GM20431 (cell line): ENCODE data around the gene TPD52L2.
"Not testable (repeated sequence)": the region's sequence is repeated elsewhere in the genome, so short reads cannot be mapped to it uniquely, and the experiment has no call there.

Source experiments
- in situ Hi-C: fragments of 300-500 bp; cut with MseI, MboI; formaldehyde crosslinking; loops from one replicate; pipeline ENCODE4 v1.15.0; 2020; ENCODE audit warnings: low sequenced_read_pairs; ENCODE audit not compliant: unreplicated experiment

The TPD52L2 gene

DNA sequence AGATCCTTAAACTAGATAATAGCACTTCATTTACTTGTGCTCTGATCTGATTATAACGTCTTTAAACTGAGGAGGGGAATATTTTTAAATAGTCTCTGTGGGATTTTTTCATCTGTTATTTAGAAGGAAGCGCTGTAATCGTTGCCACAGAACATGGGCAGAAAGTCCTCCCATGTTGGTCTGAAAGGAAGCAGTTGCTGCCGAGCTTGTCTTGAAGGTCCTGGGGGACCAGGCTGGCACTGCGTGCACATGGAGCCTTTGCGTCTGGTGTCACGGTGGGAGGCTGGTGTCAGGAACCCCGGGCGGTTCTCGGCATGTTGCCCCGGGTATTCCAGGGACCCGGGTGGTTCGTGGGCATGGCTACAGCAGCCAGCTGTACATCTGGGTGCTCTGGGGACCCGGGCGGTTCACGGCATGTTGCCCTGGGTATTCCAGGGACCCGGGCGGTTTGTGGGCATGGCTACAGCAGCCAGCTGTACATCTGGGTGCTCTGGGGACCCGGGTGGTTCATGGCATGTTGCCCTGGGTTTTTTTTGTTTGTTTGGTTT lies 11.5 kb downstream of the TPD52L2 start:
- in situ Hi-C loops = no loop called here

DNA sequence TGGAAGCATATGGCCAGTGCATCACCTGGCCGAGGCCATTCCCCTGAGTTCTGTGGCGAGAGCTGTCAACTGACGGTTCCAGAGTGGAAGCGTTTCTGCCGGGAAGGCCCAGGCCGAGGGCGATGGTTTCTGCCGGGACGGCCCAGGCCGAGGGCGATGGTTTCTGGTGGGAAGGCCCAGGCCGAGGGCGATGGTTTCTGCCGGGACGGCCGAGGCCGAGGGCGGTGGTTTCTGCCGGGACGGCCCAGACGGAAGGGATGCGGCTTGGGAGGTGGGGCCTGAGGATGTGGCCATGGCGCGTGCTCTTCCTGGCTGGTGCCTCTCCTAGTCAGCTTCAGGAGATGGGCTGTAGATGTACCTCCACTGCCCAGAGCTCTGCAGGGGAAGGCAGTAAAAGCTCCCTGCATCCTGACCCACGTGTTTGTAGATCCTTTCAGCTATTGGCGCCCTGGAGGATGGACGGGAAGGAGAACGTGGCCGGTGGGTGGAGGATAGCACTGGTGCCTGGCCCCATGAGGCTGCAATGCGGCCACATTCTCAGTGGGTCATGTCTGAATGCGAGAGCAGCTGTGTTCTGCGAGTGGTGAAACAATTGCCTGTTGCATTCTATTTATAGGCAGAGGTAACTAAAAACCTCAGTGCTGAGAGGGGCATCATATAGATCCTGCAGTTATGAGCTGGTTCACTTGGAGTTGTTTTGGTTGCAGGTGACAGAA lies 12.8 kb downstream of the TPD52L2 start:
- in situ Hi-C loops = no loop called here

DNA sequence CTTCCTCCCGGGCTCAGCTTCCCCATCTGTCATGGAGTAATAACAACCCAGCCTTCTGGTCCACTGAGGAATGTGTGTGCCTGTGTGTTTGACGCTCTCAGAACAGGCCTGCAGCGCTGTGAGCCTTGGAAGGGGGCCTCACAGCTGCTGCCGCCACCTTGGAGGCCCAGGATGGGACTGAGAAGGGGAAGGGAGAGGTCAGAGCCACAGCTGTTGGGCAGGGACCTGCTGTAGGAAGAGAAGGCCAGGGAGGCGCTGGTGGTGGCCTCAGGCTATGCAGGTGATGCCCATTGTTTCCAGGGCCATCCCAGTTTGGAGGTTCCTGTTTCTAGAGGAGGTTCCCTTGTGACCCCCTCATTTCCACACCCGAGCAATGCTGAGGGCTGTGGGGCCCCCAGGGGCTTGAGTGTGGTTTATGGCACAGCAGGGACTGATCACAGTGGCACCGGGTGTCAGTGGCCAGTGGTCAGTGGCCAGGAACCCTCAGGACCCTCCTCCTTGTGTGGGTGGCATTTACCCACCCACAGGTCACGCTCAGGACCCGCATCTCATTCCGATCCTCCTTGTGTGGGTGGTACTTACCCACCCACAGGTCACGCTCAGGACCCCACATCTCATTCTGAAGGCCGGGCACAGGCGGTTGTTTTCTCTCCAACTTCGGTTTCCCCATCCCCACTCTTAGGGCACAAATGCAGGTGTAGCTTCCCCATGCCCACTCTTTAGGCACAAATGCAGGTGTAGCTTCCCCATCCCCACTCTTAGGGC lies 14.0 kb downstream of the TPD52L2 start:
- in situ Hi-C loops = no loop called here

DNA sequence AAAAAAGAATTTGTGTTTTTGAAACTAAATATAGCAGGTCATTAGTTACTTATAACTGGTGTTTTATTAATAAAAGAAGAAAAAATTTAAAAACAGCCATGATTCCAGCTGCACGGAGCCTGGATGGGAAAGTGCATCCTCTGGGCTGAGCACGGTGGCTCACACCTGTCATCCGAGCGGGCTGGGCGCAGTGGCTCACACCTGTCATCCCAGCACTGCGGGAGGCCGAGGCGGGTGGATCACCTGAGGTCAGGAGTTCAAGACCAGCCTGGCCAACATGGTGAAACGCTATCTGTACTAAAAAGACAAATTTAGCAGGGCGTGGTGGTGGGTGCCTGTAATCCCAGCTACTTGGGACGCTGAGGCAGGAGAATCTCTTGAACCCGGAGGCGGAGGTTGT lies 15.8 kb downstream of the TPD52L2 start:
- in situ Hi-C loops = not testable (repeated sequence)

DNA sequence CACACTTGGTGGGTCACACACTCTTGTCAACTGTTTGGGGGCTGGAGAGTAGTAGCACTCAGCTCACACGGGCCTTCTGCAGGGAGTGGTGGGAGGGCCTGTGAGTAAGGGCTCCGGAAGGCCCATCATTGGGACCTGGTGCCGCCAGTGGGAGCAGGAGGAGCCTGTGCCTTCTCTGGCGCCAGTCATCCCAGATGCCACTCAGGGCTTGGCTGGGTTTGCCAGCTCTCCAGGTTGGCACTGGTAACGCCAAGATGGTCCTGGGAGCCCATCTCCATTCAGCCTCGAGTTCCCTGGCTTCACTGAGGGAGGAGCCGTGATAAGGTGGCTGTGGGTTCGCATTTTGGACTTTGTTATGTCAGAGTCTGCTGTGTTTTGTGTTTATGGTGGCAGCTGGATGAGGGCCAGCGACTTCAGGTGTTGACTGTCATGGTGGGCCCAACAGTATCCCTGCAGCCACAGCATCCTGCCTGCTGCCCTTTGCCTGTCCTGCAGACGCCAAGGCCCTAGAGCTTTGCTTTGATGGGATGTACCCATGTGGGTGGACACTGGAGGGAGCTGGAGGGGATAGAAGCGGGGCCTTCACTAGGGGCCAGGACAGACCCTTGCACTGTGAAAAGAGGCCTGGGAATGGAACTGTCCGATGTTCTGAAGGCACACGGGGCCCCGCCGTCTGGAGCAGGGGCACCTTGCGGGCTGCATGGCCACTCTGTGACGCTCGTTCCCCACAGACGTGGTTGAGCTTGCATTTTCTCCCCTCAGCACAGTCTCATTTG lies 16.6 kb downstream of the TPD52L2 start:
- in situ Hi-C loops = no loop called here

DNA sequence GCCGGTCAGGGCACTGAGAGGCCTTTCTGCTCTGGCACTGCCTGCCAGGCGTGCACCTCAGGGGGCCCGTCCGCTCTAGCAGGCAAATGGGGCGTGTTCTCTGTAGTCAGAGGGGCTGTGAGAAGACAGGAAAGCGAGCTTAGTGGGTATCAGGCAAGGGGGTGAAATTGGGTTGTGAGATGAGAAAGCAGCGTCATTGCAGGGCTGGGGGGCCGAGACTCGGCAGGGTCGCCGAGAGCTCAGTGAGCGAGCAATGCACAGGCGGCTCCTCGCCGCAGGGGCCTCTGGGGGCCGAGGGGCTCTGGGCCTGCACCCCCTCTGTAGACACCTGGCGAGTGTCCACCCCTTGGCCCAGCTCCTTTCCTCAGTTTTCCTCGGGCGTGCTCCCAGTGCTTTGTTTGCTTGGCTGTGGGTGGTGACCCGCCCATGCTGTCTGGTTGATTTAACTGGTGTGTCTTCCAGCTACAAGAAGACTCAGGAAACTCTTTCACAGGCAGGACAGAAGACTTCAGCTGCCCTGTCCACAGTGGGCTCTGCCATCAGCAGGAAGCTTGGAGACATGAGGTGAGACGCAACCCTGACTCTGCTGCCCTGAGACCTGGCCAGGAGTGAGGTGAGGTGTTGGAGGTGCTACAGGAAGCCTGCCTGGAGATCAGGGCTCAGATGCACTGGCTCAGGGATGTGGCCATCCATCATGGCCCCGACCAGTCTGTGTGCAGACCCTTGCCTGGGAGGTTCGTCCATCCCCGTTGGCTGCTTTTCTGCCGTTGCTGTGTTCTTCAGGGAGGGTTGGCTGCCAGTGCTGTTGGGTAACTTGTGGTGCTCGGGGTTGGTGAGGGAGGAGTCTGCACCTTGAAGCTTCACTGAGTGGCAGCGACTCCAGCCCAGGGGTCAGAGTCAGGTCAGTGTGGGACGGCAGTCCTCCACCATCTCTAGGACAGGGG lies 17.5 kb downstream of the TPD52L2 start:
- in situ Hi-C loops = no loop called here

DNA sequence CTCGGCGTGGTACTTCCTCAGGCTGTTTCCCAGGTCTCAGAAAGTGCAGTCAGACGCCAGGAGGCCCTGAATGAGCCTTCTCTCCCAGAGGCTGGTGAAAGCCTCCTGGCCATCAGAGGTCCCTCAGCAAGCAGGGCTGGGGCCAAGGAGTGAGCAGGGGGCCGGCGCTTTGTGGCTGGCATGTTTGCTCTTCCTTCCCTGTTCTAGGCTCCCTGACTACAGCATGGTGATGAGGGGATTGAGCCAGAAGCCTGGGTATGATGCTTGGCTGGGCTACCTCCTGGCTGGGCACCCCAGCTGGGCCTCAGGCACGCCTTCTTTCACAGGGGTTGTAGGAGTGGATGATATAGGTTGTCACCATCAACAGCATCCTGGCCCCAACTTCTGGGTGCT lies 18.1 kb downstream of the TPD52L2 start:
- in situ Hi-C loops = no loop called here

DNA sequence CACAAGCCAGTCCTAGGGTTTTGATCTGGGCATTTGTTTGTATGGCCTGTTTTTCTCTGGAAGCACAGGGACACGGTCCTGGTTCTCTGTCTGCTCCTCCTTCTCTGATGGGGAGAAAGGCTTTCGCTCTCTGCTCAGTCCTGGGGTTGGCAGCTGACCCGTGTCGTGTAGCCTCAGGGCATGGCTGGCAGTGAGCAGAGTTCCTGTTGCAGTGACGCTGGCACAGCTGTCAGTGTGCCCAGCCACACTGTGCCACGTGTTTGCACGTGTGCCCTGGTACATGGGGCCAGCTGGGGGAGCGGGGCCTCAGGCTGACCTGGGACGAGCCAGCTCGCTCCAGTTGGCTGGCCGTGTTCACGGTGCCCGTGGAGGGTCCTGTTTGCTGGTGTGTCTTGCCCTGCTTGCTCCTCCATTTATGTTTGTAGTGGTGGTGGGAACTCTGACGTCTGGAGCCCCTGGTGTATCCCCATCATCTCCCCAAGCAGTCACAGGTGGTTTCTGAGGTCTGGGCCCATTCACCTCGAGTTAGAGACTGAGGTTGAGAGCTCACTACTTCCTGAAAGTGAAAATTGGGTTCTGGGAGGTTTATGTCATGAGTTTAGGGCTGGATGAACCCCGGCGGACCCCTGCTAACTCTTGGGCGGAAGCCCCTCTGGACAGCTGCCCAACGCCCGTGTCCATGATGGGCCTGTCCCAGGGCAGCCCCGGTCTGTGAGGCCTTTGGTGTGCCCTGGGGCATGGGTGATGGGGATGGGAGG lies 19.6 kb downstream of the TPD52L2 start:
- in situ Hi-C loops = no loop called here

DNA sequence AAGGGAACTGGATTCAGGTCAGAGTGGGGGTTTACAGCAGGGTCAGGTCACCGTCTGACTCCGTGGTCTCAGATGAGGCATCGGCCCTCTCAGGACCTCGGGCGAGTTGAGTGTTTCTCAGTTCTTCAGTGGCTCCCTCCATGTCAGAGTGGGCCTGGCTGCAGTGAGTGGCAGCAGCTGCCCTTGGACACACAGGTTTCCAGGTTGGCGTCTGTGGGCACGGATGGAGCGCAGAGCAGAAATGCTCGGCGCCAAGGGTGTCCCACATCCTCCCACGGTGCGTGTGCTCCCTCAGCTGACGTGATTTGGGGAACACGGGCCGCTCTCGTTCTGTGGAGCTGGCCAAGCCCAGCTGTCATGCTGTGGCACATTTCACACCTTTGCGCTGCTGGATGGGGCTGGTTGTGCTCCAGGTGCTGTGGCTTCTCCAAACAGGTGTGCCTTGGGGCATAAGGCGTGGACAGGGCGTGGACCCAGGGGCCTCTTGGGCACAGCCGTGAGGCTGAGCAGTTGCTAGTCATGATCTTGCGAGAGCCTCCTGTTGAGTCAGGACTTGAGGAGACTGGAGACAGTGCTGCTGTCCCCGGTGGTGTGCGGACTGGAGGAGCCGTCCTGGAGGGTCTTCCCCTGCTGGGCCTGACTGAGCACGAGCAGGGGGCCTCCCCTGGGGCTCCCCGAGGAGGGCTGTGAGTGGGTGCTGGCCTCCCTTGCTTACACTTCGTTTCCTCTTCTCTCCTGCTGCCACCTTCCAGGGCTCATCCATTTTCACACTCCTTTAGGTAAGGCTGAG lies 20.4 kb downstream of the TPD52L2 start:
- in situ Hi-C loops = no loop called here

DNA sequence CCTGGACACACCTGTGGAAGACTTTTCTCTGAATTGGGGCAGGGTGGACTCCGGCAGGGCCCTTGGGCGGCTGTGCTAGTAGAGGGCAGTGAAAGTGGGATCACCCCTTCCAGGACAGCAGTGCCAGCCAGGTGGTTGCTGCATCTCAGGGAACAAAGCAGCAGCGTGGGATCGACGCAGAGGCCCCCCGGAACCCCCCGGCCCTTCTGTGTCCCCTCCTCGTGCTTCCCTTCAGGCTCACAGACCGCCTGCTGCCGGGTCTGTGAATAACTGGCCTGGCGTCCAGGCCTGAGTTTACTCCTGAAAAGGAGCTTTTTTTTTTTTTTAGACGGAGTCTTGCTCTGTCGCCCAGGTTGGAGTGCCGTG lies 21.0 kb downstream of the TPD52L2 start:
- in situ Hi-C loops = no loop called here

DNA sequence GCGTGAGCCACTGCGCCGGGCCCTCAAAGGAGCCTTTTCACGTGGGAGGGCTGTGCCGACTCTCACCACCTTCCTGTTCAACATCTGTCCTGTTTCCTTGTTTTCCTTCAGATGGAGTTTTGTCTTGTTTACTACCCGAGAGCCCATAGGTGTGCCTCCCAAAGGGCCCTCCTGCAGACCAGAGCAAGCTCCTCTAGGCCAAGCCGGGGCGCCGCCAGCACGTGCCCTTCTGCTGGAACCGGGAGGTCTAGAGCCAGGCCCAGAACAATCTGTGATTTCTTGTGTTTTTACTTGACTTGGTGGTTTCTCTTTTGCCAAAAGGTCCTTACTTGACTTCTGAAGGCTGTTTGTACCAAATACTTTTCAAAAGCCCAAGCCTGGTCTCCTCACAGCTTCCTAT lies 21.9 kb downstream of the TPD52L2 start:
- in situ Hi-C loops = no loop called here

DNA sequence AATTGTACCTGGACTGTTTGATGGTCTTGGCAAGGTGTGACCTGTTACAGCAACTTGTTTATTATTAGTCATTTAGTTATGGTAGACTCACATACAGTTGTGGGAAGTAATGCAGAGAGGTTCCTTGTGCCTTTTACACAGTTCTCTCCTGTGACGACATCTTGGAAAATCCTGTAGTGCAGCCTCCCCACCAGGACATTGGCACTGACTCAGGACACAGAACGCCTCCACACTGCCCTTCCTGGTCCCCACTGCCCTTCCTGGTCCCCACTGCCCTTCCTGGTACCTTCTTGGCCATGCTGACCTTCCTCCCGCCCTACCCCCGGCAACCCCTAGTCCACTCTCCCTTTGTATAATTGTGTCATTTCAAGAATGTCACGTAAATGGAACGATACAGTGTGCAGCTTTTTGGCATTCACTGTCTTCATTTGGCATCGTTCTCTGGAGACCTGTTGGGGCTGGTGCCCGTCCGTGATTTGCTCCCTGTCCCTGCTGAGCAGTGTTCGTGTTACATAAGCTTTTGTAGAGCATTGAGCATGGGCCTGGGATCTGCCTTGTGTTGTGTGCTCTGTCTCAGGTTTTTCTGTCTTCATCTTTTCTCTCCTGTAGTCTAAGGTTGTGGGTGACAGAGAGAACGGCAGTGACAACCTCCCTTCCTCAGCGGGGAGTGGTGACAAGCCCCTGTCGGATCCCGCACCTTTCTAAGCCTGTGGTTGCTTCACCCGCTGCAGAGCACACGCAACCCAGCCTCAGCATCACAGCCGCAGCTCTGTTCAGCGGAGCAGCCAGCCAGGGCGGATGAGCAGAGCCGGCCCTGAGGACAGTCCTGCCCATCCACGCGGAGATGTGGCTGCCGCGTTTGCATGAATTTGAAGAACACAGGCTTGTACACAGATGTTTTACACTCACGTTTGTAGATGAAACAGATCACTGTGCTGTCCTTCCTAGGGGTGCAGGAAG lies 24.5 kb downstream of the TPD52L2 start:
- in situ Hi-C loops = no loop called here

DNA sequence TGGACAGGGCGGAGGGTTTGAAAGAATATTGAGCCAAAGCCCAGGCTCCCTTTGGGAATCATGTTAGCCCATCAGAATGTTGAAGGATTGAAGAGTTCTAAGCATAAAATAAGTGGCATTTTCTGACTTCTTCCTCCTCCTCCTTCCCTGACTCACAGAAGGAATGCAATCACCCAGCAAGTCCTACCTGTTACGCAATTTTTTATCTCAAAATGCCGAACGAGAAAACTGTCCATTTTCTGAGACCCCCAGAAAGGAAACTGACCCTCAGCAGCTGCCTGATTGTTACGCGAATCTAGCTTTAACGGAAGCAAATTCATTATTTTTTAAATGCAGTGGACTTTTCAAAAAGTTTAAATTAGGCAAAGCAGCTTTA lies 25.1 kb downstream of the TPD52L2 start:
- in situ Hi-C loops = no loop called here

DNA sequence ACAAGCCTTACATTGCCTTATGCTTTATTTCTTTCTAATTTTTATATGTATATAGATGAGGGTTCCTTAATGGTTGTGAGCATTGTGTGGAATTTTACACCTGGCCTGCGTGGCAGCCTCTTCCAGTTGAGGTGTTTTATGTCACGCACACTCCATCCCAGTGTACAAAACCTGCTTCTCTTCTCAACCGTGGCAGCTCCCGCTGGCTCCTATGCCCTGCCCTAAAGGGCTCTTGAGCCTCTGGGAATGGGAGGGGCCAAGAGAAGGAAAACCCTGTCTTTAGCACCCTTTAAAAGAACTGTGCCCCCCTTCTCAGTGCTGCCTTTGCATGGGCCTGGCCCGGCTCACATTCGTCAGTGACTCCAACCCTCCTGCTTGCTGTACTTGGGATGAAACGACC lies 25.5 kb downstream of the TPD52L2 start:
- in situ Hi-C loops = no loop called here

DNA sequence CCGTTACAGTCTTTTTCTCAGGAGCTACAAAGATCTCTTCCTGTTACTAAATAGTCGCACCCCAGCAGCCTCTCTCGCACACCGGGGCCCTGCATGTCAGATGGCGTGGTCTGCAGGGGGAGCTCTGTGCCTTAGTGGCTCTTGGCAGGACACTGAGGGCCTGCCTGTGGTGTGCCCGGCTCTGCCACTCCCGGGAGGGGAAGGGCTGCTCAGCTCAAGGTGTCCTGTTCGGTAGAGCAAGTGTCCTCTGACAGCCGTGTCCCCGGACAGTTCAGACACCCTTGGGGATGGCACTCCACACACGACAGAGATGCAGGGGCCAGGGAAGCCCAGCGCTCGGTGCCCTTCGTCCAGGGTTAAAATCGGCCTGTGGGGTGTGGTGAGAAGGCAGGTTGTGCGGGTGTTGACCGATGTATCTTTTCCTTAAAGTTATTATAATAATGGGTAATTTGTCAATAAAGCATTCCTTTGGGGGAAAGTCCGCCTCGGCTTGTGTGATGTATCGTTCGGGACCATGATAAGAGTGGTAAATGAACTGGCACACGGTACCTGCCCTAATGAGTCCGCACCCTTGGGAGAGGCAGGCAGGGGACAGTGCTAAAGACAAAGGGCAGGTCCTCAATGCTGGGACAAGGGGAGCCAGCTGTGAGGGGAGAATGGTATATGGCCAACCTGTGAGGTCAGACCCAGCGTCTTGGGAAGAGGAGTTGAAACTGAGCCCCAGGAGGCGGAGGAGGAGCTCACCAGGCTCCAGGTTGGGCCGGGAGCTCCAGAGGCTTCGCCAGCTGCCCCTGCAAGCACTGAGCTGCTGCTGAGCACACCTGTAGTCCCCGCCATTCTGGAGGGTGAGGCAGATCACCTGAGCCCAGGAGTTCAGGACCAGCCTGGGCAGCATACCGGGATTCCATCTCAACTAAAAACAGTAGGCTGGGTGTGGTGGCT lies 26.3 kb downstream of the TPD52L2 start:
- in situ Hi-C loops = no loop called here

DNA sequence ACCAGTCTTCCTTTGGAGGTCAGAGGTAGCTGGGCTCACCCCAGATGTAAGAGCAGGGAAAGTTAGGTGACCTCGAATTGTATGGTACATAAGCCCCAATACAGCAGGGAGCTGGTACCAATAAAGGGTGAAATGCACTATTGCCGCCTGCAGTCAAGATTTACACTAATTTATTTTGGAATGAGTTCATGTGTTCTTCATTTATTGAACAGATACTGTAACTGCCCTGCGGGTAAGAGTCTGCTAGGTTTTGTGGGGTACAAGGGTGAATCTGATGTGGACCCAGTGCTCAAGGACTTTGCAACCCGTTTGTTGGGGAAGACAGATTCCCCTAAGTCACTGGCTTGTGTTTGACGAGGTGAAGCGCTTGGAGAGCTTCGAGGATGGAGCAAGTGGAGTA lies 27.3 kb downstream of the TPD52L2 start:
- in situ Hi-C loops = no loop called here
